22Rv1 (cell line): Measurements from ENCODE around the gene PTCHD1.

Experiments used
- ZFX ChIP-seq: fragments of 450-650 bp; IDR thresholded peaks from 2 replicates; pipeline ENCODE4 v1.6.1; 2017; ENCODE audit warnings: antibody characterized with exemption, borderline replicate concordance
- TF ChIP-seq, protein P1 (sequence below): fragments of 450-650 bp; IDR thresholded peaks from 2 replicates; pipeline ENCODE4 v1.5.1; 2017; ENCODE audit warnings: mild to moderate bottlenecking

DNA sequence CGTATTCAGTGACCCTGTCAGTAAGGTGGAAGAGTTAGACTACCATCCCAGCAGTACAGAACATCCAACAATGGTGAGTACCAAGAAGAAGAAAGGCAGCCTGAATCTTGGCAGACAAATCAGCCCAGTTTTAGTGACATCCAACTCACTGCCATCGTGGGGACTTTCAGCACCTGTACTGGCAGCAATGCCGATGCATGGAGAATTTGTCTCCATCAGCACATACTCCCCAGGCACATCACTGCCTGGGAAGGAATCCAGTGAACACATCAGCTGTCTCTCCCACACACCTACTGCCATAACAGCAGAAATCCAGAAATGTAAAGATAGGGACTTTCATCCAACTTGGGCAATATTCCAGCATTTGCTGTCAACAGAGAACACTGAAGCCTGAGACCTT is 29.8 kb downstream of the PTCHD1 start:
- TF ChIP-seq, protein P1, sequence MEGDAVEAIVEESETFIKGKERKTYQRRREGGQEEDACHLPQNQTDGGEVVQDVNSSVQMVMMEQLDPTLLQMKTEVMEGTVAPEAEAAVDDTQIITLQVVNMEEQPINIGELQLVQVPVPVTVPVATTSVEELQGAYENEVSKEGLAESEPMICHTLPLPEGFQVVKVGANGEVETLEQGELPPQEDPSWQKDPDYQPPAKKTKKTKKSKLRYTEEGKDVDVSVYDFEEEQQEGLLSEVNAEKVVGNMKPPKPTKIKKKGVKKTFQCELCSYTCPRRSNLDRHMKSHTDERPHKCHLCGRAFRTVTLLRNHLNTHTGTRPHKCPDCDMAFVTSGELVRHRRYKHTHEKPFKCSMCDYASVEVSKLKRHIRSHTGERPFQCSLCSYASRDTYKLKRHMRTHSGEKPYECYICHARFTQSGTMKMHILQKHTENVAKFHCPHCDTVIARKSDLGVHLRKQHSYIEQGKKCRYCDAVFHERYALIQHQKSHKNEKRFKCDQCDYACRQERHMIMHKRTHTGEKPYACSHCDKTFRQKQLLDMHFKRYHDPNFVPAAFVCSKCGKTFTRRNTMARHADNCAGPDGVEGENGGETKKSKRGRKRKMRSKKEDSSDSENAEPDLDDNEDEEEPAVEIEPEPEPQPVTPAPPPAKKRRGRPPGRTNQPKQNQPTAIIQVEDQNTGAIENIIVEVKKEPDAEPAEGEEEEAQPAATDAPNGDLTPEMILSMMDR: no peak
- TF ChIP-seq ZFX: no peak
